Muscle of back (tissue), 11 donors: ENCODE results near the gene CTNND1. TPM values are rescaled to one million over a fixed set of nuclear protein-coding genes. Genes with fewer than 3 reads are reported as not detected.
"Not testable (repeated sequence)": the region's sequence is repeated elsewhere in the genome, so short reads cannot be mapped to it uniquely, and the experiment has no call there.

ENCODE experiments used
- DNase-seq, 3 donors: peaks; one replicate each; pipeline versions ENCODE4 v3.0.0 to v3.0.0-alpha.2; 2013
- polyA plus RNA-seq, 10 donors: library from polyadenylated mRNA; unstranded; fragments of 120-200 nt; gene quantifications; one replicate each; pipeline ENCODE4 v1.2.1, GENCODE V29; 2013; ENCODE audit not compliant: insufficient read length in 10 of 10

Gene CTNND1
- polyA plus RNA-seq, 10 donors = 103 to 155 (median 134) TPM

- DNase-seq = peak in 1 of 3 donors; percentile 16
Measured at GRCh38 chr11:57787920-57788702, 26.5 kb downstream of the CTNND1 start.

GRCh38 chr11:57788703-57789088 is 27.1 kb downstream of the CTNND1 start:
- DNase-seq = no peak

DNA sequence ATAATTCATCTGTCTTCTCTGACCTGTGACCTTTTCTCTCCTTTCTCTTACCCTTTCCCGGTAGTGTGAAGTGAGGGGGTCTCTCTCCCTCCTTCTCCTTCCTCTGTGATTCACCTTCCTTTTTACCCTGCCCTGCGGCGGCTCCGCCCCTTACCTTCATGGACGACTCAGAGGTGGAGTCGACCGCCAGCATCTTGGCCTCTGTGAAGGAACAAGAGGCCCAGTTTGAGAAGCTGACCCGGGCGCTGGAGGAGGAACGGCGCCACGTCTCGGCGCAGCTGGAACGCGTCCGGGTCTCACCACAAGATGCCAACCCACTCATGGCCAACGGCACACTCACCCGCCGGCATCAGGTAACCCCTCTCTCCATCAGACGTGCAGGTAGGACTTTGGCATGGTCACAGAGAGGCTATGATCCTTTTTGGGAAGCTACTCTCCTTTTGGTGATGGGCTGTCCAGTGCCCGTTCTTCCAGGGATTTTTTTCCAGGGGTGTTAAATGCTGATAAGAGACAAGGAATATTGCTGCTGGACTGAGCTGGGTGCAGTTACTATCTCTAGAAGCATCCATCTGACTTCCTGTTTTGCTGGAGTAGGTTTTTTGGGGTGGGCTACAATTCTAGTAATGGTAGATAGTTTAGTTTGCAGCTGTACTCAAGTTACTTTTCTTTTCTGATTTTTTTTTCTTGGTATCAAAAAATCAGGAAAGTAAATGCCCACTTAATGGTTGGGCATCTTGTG is 29.9 kb downstream of the CTNND1 start:
- no peak for DNase-seq

DNA sequence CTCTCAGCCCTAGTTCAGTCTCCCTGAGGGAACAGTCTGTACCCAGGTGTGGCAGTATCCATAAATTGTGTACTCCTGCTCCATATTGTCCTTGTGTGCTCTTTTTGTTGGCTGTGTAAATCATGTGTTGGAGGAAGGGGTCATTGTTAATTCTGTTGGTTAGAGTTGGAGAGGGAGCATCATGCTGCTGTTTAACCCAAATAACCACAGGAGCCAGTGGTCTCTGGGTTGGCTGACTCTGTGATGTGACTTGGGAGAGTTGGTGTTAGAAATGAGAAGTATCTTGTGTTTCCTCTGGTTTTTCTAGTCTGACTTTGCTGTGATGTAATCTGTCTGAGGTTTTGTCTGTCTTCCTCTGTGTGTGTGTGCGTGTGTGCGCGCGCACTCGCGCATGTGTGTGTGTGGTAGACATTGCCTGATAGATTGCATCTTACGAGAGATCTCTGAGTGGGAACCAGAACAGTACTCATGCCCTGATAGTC is 30.5 kb downstream of the CTNND1 start:
- peak in 1 of 3 donors; percentile 59 for DNase-seq

GRCh38 chr11:57792870-57793269 is 31.3 kb downstream of the CTNND1 start:
- peak in 1 of 3 donors; percentile 36 for DNase-seq

DNA sequence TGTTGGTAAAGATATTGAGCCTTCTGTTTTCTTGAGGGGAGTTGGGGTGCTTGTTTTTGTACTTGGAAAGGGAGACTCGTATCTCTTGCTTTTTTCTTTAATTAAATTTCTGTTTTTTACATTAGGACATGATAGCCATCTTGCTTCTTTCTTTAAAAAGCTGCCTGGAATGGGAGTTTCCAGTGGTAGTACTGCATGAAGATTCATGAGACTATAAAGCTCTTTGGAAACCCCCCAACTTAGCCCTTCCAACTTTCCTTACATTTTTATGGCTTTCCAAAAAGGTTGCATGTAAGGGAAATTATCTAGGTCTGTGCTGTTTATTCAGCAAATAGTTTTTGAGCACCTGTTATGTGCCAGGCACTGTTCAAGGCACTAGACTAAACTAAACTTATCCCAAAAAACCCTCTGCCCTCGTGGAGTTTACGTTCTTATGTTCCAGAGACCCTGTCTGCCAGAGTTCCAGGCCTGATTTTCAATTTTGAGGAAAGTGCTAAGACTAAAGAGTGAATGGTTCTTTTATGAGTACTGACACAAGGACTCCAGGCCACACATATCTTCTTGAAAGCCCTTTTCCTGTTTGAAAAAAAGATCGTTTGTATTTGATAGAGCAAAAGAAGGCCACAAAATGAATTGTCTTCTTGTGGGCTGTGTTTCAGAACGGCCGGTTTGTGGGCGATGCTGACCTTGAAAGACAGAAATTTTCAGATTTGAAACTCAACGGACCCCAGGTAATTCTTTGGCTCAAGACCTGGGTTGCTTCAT is 31.9 kb downstream of the CTNND1 start:
- DNase-seq = peak in 1 of 3 donors; percentile 36

- DNase-seq = peak in 1 of 3 donors; percentile 34
Measured at GRCh38 chr11:57798905-57799559, 37.4 kb downstream of the CTNND1 start.

- DNase-seq = peak; percentile 67 to 87 (median 77)
Measured at GRCh38 chr11:57800444-57801182, 39.0 kb downstream of the CTNND1 start.

- no peak for DNase-seq
Measured at GRCh38 chr11:57801183-57801485, 39.5 kb downstream of the CTNND1 start.

- no peak for DNase-seq
Measured at GRCh38 chr11:57802411-57802810, 40.8 kb downstream of the CTNND1 start.

- no peak for DNase-seq
Measured at GRCh38 chr11:57804466-57804865, 42.9 kb downstream of the CTNND1 start.

GRCh38 chr11:57805780-57806179 is 44.2 kb downstream of the CTNND1 start:
- DNase-seq = no peak

GRCh38 chr11:57812634-57813033 is 51.0 kb downstream of the CTNND1 start:
- no peak for DNase-seq

DNA sequence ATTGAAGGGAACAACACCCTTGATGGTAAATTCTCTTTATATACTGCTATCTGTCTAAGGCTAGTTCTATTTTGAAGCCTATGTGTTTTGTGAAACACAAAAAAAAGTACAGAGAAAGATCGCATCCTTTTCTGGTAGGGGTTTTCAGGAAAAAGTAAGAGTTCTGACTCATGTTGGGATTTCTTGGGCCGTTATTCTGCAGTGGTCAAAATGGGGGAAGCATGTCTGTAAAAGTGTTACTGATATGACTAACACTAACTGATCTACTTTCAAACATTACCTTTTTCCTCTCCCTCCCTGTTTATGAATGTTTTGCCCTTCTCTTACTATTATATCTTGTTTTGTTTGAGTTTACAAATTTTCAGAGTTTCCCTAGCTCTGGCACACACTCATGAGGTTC is 53.9 kb downstream of the CTNND1 start:
- no peak for DNase-seq

DNA sequence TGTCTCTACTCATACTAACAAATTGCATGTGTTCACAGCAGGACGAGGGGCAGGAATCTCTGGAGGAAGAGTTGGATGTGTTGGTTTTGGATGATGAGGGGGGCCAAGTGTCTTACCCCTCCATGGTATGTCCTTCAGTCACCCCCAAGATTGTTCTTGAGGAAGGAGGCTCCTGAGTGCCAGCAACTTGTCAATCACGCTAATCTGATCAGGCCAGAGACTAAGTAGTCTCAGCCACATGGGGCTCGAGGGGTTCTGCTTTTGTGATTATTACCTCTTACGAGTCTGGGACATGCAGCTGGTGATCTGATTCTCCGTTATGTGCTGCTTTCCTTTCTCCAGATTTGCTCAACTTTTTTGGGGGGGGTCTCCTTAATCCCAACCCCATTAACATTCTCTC is 54.3 kb downstream of the CTNND1 start:
- DNase-seq = no peak

- DNase-seq = no peak
Measured at GRCh38 chr11:57818812-57819211, 57.2 kb downstream of the CTNND1 start.

DNA sequence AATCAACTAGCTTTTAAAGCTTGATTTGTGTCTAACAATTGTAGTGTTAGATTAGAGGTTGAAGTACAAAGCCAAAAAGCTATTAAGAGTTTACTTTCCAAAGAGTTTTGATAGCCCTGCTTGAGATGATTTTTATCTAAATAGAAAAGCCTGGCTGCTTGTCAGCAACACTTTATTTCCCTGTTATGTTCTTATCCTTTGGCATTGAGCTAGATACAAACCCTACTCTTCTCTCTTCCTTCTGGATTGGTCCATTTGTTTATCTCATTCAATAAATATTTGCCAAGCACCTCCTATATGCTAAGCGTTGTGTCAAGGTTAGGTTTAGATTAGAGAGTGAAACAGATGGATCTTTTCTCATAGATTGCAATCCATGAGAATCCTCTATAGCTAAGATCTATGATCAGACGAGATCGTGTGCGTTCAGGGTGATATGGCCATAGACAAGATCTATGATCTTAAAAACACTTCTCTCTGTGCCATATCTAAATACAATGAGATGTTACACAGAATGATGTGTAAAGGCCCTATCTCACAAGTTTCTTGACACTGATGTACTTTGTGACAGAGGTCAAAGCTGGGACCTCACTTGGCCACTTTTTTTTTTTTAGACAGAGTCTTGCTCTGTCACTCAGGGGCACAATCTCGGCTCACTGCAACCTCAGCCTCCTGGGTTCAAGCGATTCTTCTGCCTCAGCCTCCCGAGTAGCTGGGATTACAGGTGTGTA is 57.8 kb downstream of the CTNND1 start:
- no peak for DNase-seq

GRCh38 chr11:57823859-57824258 is 62.3 kb downstream of the CTNND1 start:
- DNase-seq = no peak

DNA sequence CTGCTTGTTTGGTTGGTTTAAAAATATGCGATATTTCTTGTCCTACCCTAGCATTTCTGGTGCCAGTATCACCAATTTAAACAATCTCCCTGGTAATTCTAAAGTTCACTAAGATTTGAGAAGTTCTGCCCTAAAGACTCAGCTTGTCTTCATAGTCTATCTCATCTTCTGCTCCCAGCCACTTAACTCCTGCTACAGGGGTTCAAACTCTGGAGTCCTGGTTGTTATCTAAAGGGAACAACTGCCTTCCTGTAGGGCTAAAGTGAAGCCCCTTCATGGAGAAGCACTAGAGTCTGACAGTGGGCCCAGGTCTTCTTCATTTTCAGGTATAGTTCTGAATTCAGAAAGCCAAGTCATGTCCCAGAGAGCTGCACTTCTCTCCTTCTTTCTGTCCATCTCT is 73.2 kb downstream of the CTNND1 start:
- no peak for DNase-seq

GRCh38 chr11:57838609-57839008 is 77.0 kb downstream of the CTNND1 start:
- not testable (repeated sequence) for DNase-seq
